GM21447 (cell line): ENCODE results near the gene NDUFB3.
A peak's percentile ranks its signal among the peaks of the same experiment; 100 is the strongest.

Source experiments
- ATAC-seq: cut with Tn5 transposase; IDR thresholded peaks from one replicate; pipeline ENCODE4 v1.9.1; 2021; ENCODE audit not compliant: unreplicated experiment

The NDUFB3 gene

GRCh38 chr2:201127570-201127969 lies 55.8 kb downstream of the NDUFB3 start:
- ATAC-seq: no peak

GRCh38 chr2:201128033-201128432 lies 56.2 kb downstream of the NDUFB3 start:
- ATAC-seq: no peak

DNA sequence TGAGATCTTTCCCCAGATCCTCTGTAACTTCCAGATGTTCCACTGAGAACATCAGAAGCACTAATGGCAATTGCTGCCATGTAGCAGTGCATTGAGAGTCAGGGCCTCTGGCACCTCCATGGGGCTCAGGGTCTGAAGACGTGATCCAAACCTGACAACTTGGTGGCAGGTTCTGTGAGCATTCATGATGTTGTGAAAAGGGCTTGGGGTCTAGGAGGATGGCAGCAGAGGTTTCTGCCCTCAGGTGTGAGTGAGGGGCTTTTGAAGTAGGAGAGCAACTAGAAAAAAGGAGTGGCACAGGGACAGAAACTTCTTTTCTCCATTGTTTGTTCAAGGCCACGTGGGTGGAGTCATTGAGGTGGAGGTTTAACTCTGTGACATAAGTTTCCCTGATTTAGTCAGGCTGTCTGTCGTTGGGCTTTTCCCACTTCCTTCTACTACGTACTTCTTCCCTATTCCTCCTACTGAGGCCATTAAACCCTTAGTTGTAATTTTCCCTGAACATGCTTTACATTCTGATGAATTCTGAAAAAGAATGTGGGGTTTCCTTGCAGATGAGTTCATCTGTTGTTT lies 57.2 kb downstream of the NDUFB3 start:
- peak; percentile 17 for ATAC-seq

DNA sequence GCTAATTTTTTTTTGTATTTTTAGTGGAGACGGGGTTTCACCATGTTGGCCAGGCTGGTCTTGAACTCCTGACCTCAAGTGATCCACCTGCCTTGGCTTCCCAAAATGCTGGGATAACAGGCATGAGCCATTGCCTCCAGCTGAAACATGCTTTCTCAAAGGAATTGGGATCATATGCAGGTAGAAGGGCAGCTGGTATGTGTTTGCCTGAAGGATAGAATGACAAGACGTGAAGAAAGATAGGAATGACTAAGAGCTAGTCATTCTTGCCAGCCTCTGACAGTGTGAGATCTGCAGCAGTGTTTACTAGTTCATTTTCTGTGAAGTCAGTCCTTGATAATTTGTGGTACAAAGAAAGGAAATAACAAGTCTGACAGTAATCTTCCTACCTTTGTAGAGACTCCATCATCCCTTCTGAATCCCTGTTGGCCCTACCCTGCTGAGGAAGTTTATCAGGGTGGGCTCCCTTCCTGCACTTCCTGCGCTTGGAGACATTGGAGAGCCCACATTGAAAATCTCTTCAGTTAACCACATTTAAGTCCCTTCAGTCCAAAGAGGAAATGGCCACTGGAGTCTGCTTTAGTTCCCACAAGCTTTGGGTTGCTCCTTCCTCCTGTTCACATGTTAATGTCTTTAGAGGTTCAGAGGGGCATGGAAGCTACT lies 58.9 kb downstream of the NDUFB3 start:
- ATAC-seq: no peak

DNA sequence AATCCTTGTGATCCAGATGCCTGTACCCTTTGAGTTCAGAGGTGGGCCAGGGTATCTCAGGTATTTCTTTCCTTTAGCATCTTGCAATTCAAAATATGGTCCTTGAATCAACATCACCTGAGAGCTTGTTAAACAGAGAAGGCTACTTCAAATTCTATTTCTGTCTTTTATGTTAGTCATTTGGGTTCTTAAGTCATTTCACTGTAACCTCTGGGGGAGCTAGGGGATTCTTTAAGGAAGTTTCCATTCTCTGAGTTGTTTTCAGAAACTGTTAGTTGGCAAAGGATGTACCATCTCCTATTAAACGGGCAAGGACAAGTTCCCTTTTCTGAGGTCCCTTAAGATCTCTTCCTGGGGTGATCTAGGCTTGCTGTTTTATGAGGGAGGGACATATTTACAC lies 60.7 kb downstream of the NDUFB3 start:
- ATAC-seq: peak; percentile 38
